Memory B cell (primary cell): ENCODE results near the gene GLMP.
A peak's percentile ranks its signal among the peaks of the same experiment; 100 is the strongest.

ENCODE experiments used
- ATAC-seq: fragments of 150-1000 bp; cut with Tn5 transposase; 2 replicates; pipeline ENCODE4 v1.10.0; 2021; ENCODE audit warnings: low read depth, mild to moderate bottlenecking, moderate library complexity
- DNase-seq, 2 donors: peaks; one replicate each; pipeline ENCODE4 v3.0.0; 2022; ENCODE audit warnings: low spot score in 2 of 2
- H3K27ac Mint-ChIP-seq: one replicate; pipeline ENCODE4 v1.8.0; 2022; ENCODE audit warnings: mild to moderate bottlenecking, moderate library complexity, mixed read lengths
- H3K27me3 Mint-ChIP-seq: one replicate; pipeline ENCODE4 v1.8.0; 2022; ENCODE audit warnings: mixed read lengths
- H3K36me3 Mint-ChIP-seq: one replicate; pipeline ENCODE4 v1.8.0; 2022; ENCODE audit warnings: mild to moderate bottlenecking, mixed read lengths
- H3K4me1 Mint-ChIP-seq: one replicate; pipeline ENCODE4 v1.8.0; 2022; ENCODE audit warnings: mixed read lengths
- H3K4me3 Mint-ChIP-seq: one replicate; pipeline ENCODE4 v1.8.0; 2022; ENCODE audit warnings: mild to moderate bottlenecking, moderate library complexity, mixed read lengths
- H3K9me3 Mint-ChIP-seq: one replicate; pipeline ENCODE4 v1.8.0; 2022; ENCODE audit warnings: mixed read lengths

GLMP gene

DNA sequence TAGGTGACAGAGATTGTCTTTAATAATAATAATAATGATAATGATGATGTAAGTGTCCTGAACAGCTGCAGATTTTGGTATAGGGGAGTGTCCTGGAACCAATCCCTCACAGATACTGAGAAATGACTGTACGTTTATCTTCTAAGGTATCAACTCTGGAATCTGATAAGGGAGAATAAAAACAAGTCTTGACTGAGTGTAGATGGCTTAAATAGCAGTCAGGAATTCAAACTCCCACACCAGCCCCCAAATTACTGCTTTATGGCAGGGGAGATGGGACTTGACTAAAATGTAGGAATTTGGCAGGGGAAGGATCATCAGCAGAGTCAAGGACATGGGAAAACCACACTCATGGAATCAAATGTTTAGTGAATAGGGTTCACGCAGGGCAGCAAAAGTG, 9.7 kb upstream of the GLMP start:
- Mint-ChIP-seq H3K27me3 (no peaks in the 10 kb centered on the region), H3K36me3 (peaks cover 13% of the 10 kb centered on the region), H3K4me3 (no peak overlapping the region), H3K9me3 (no peaks in the 10 kb centered on the region), H3K27ac (no peak overlapping the region), H3K4me1 (no peaks in the 10 kb centered on the region)
- DNase-seq, result no peak
- no peak for ATAC-seq

DNA sequence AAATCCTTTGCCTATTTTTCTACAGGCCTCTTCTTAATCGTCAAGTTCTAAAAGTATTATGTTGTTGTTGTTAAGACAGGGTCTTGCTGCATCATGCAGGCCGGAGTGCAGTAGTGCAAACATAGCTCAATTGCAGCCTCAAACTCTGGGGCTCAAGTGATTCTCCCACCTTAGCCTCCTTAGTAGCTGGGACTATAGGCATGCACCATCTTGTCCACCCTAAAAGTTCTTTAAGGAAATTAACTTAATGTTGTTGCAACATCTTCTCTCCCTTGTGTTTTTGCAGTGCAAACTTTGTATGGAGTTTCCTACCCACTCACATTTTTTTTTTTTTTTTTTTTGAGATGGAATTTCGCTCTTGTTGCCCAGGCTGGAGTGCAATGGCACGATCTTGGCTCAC, 7.8 kb upstream of the GLMP start:
- no peaks in the 10 kb centered on the region for H3K27me3 Mint-ChIP-seq
- no peaks in the 10 kb centered on the region for H3K9me3 Mint-ChIP-seq
- DNase-seq (no peak), ATAC-seq (no peak)
- no peak overlapping the region for H3K4me3 Mint-ChIP-seq
- H3K27ac Mint-ChIP-seq, result no peak overlapping the region
- H3K36me3 Mint-ChIP-seq, result peaks cover 8% of the 10 kb centered on the region
- H3K4me1 Mint-ChIP-seq, result no peaks in the 10 kb centered on the region

DNA sequence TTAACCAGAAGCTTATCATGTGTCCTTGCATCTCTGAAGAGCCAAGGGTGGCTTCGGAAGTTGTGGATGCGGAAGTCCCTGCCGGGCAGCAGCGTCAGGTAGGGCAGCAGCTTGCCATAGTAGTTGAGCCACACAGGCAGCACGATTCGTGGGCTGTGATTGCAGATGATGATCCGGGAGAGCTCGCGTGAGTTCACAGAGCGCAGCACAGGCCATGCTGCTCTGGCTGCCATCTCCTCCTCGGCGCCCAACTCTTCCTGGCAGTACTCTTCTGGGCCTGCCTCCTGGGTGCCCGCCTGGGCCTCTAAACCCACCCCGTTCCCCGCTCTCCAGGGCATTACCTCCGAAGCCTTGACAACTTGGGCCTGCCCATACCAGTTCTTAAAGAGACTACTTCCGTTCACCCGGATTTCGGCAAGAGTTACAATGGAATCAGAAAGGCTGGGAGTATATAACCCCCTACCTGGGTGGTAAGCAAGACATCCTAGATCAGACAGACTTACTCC, 3.4 kb upstream of the GLMP start, which contains the start of gene VHLL:
Gene VHLL, minus strand, starts transcription at position 456 of the 506 bp plus-strand sequence. Its CDS starts 118 bp downstream, at position 338.
- Mint-ChIP-seq H3K4me3 (no peak within 1 kb of the TSS), H3K9me3 (no peaks in the 10 kb centered on the region), H3K36me3 (no peaks in the 10 kb centered on the region), H3K4me1 (peaks cover 9% of the 10 kb centered on the region), H3K27ac (no peak within 1 kb of the TSS), H3K27me3 (no peaks in the 10 kb centered on the region)
- no peak for DNase-seq
- ATAC-seq, result no peak

DNA sequence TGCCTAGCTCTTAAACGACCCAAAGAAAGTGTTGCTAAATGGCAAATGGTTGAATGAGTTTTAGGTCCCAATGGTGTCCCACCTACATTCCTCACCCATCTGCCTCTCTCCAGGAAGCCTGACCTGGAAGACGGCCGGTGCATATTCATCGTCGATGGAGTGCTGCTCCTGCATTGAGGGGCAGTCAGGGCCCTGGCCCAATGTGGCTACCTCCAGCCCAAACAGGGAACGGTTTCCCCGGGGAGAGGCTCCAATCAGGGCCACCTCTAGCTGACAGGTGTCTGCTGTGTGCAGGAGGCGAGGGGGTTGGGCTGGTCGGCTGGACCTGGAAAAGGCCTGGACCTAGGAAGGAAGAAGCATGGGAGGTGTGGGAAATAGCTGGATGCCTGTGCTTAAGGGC, 1.6 kb downstream of the GLMP start:
- H3K9me3 Mint-ChIP-seq, result no peaks in the 10 kb centered on the region
- no peak for DNase-seq
- no peak overlapping the region for H3K4me3 Mint-ChIP-seq
- peaks cover 13% of the 10 kb centered on the region for H3K4me1 Mint-ChIP-seq
- no peaks in the 10 kb centered on the region for H3K27me3 Mint-ChIP-seq
- H3K36me3 Mint-ChIP-seq, result no peaks in the 10 kb centered on the region
- ATAC-seq, result no peak
- no peak overlapping the region for H3K27ac Mint-ChIP-seq

DNA sequence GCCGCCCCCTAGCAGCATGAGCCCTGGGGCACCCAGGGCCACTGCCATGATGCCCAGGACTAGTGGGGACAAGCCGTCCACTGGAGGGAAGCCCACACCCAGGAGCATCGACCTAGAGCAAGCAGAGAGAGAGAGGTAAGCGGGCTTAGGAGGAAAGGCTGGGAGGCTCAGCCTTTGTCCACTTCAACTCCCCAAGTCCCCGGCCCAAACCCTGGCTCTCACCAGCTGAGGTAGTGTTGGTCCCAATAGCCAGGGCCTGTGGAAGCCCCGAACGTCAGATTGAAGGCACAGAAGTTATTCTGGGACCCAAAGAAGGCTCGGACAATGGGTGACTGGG, 2.4 kb downstream of the GLMP start:
- Mint-ChIP-seq H3K27me3 (no peaks in the 10 kb centered on the region), H3K4me3 (no peak overlapping the region)
- ATAC-seq, result no peak

DNA sequence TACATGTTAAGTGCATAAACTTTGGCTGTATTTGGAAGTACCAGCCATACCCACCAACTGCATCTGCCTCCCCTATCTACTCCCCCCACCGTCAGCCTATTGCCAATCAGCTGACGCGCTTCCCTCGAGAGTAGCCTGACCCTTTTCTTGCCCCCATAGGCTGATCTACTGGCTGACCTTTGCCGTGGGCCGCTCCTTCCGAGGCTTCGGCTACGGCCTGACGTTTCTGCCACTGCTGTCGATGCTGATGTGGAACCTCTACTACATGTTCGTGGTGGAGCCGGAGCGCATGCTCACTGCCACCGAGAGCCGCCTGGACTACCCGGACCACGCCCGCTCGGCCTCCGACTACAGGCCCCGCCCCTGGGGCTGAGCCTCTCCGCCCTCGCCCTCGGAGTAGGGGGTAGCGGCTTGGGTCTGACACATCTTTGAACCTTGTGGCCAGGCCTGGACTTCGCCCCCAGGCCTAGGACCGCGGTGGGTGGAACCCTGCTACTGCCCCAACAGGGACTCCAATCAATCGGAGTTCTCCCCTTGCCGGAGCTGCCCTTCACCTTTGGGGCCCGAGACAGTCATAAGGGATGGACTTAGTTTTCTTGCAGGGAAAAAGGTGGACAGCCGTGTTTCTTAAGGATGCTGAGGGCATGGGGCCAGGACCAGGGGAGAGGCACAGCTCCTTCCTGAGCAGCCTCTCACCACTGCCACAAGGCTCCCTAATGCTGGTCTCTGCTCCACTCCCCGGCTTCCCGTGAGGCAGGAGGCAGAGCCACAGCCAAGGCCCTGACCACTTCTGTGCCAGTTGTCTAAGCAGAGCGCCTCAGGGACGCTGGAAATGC, 4.0 kb downstream of the GLMP start:
- no peaks in the 10 kb centered on the region for H3K27me3 Mint-ChIP-seq
- no peaks in the 10 kb centered on the region for H3K9me3 Mint-ChIP-seq
- H3K4me1 Mint-ChIP-seq, result peaks cover 13% of the 10 kb centered on the region
- H3K27ac Mint-ChIP-seq, result peak overlapping the region; percentile 54
- H3K4me3 Mint-ChIP-seq, result peak overlapping the region; percentile 68
- DNase-seq, result no peak
- peak; percentile 71 for ATAC-seq
- no peaks in the 10 kb centered on the region for H3K36me3 Mint-ChIP-seq

More for the DNA sequence above, 2.4 kb downstream of the GLMP start:
- H3K36me3 Mint-ChIP-seq, result no peaks in the 10 kb centered on the region
- H3K4me1 Mint-ChIP-seq, result peaks cover 13% of the 10 kb centered on the region
- no peaks in the 10 kb centered on the region for H3K9me3 Mint-ChIP-seq
- no peak for DNase-seq
- no peak overlapping the region for H3K27ac Mint-ChIP-seq

DNA sequence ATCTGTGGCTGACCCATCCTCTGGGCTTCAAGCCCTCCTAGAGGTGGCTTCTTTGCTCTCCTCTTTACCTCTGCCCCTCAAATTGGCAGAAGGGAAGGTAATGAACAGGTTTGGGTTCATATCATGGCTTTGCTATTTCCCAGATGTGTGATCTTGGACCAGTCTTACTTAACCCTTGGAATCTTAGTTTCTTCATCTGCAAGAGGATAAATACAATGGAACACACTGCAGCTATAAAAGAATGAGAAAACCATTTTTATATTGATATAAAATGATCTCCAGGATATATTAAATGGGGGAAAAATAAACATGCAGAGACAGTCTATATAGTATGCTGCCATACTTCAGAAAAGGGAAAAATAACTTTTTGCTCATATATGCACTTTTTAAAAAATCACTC, 5.6 kb downstream of the GLMP start:
- Mint-ChIP-seq H3K4me1 (peaks cover 8% of the 10 kb centered on the region), H3K9me3 (no peaks in the 10 kb centered on the region), H3K27me3 (no peaks in the 10 kb centered on the region), H3K27ac (no peak overlapping the region), H3K36me3 (no peaks in the 10 kb centered on the region), H3K4me3 (no peak overlapping the region)
- no peak for ATAC-seq
- no peak for DNase-seq

DNA sequence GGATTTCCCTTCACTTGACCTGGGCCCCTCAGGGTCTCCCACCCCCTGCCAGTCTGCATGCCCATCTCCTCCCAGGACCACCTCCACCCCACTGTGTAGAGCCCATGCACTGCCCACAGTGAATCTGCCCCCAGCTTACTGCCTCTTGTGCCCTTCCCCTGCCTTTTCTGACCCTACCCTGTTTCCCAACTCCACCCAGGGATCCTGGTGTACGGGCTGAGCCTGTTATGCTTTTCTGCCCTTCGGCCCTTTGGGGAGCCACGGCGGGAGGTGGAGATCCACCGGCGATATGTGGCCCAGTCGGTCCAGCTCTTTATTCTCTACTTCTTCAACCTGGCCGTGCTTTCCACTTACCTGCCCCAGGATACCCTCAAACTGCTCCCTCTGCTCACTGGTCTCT, 9.4 kb downstream of the GLMP start:
- Mint-ChIP-seq H3K27ac (no peak overlapping the region), H3K4me3 (no peak overlapping the region)

DNA sequence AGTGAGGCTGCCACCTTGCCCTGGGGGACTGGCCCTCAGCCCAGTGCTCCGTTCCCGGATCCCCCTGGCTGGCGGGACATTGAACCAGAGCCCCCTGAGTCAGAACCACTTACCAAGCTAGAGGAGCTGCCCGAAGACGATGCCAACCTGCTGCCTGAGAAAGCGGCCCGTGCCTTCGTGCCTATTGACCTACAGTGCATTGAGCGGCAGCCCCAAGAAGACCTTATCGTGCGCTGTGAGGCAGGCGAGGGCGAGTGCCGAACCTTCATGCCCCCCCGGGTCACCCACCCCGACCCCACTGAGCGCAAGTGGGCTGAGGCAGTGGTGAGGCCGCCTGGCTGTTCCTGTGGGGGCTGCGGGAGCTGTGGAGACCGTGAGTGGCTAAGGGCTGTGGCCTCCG, 10.0 kb downstream of the GLMP start:
- H3K4me1 Mint-ChIP-seq, result peaks cover 21% of the 10 kb centered on the region
- H3K36me3 Mint-ChIP-seq, result no peaks in the 10 kb centered on the region

More for the DNA sequence above, 9.4 kb downstream of the GLMP start:
- Mint-ChIP-seq H3K9me3 (no peaks in the 10 kb centered on the region), H3K27me3 (no peaks in the 10 kb centered on the region), H3K36me3 (no peaks in the 10 kb centered on the region), H3K4me1 (peaks cover 22% of the 10 kb centered on the region)
- ATAC-seq, result no peak
- no peak for DNase-seq

DNA sequence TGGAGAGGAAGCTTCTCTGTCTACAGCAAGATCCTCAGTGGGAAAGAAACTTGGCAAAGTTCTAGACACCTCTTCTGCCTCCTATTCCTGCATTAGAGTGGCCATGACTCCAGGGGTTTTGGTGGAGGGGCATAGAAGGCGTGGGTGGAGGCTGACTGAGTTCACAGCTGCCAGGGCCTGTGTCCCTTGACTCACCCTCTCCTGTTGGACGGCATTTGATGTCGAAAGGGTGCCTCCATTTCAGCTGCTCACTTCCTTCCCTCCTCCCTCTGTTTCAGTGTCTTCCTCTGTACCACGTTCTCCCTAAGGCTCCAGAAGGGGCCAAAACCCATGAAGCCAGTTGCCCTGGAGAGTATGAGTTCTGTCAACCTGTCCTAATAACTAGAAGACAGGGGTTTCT, 10.7 kb downstream of the GLMP start:
- ATAC-seq (no peak), DNase-seq (no peak)
- H3K27me3 Mint-ChIP-seq, result no peaks in the 10 kb centered on the region
- no peak overlapping the region for H3K27ac Mint-ChIP-seq
- H3K4me1 Mint-ChIP-seq, result peaks cover 25% of the 10 kb centered on the region
- no peak overlapping the region for H3K4me3 Mint-ChIP-seq
- H3K36me3 Mint-ChIP-seq, result no peaks in the 10 kb centered on the region
- H3K9me3 Mint-ChIP-seq, result no peaks in the 10 kb centered on the region

More for the DNA sequence above, 10.0 kb downstream of the GLMP start:
- Mint-ChIP-seq H3K4me3 (no peak overlapping the region), H3K27me3 (no peaks in the 10 kb centered on the region), H3K9me3 (no peaks in the 10 kb centered on the region), H3K27ac (no peak overlapping the region)
- ATAC-seq, result no peak
- DNase-seq, result no peak

DNA sequence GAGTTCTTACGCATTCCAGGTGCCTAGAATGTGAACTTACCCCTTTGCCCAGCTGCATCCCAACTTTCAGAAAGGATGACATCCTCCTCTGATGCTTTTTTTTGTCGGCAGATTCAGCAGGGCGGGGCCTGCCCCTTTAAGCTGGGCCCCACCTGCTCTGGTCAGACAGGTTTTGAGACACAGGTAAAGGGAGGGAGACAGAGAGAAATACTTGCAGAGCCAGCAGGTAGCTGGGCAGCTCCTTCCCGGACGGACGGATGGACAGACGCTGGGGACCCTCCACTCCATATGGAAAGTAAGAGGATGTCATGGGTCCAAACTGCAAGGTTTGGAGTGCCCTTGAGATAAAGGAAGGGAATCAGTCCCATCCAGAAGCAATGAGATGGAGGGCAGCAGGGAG, 11.4 kb downstream of the GLMP start, which contains the start of gene TMEM79:
Gene TMEM79, plus strand, starts transcription at position 214 of the 400 bp plus-strand sequence. CDS start 902 bp downstream, outside the sequence.
- H3K27me3 Mint-ChIP-seq, result no peaks in the 10 kb centered on the region
- peak within 1 kb of the TSS; percentile 94 for H3K27ac Mint-ChIP-seq
- peak within 1 kb of the TSS; percentile 98 for H3K4me3 Mint-ChIP-seq
- no peaks in the 10 kb centered on the region for H3K36me3 Mint-ChIP-seq
- DNase-seq, result no peak
- no peak for ATAC-seq
- H3K4me1 Mint-ChIP-seq, result peaks cover 26% of the 10 kb centered on the region
- H3K9me3 Mint-ChIP-seq, result no peaks in the 10 kb centered on the region

DNA sequence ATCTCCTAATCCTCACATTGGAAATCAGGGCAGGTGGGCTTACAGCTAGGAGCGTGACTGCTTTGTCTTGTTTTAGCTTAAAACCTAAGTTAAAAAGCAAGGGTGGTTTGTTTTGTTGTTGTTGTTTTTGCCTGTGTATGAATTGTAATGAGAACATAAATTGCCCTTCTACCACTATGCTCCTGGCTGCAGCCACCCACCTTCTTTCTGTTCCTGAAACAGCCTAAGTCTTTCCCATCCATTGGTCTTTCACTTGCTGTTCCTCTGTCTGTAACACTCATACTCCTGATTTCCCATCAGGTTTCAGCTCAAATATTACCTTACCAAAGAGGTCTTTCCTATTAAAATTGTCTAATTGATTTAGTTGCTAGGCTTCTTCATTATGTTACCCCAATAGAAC, 12.0 kb downstream of the GLMP start:
- DNase-seq (no peak), ATAC-seq (no peak)
- H3K27ac Mint-ChIP-seq, result peak overlapping the region; percentile 94
- H3K4me3 Mint-ChIP-seq, result peak overlapping the region; percentile 98
- no peaks in the 10 kb centered on the region for H3K27me3 Mint-ChIP-seq
- H3K4me1 Mint-ChIP-seq, result peaks cover 26% of the 10 kb centered on the region
- peaks cover 2% of the 10 kb centered on the region for H3K36me3 Mint-ChIP-seq
- H3K9me3 Mint-ChIP-seq, result no peaks in the 10 kb centered on the region

DNA sequence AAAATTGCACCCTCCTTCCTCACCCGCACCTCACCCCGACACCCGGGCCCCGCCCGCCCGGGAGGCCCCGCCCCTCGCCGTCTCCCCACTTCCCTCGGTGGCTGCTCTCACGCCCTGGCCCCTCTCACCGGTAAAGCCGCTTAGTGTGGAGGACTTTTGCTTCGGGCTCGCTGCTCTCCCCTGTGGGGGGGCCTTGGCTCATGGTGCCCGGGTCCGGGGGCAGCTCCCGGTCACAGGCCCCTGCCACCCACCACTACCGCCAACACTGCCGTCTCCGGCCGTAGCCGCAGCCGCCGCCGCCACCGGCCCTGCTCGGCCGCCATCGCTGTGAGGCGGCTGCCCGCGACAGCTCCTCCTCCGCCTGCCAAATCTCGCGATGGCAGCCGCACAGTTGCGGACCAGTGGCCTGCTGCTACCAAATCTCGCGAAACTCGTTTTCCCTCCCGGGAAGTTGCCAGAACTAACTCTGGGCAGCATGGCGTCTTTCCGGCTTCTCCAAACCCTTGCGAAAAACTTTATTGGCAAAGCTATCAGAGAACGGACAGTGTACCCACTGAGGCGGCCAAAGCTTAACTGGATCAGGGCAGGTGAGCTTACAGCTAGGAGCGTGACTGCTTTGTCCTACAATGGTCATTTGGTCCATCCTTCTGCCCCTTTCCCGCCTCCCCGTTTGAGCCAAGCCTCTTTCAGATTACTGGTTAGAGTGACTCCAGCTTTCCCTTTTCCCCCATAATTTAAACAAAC, 12.8 kb downstream of the GLMP start, which contains the start of gene SMG5:
Gene SMG5, minus strand, starts transcription at position 347 of the 744 bp plus-strand sequence. Its CDS starts 145 bp downstream, at position 202.
- H3K4me1 Mint-ChIP-seq, result peaks cover 26% of the 10 kb centered on the region
- DNase-seq (peak; percentile 93 to 95), ATAC-seq (peak; percentile 90)
- H3K27ac Mint-ChIP-seq, result peak within 1 kb of the TSS; percentile 94
- peaks cover 9% of the 10 kb centered on the region for H3K36me3 Mint-ChIP-seq
- H3K4me3 Mint-ChIP-seq, result peak within 1 kb of the TSS; percentile 98
- H3K9me3 Mint-ChIP-seq, result no peaks in the 10 kb centered on the region
- H3K27me3 Mint-ChIP-seq, result no peaks in the 10 kb centered on the region
